Neutrophil (primary cell): ENCODE data around the gene FBXO46.

ENCODE experiments used
- H3K27ac ChIP-seq: fragments of 200-600 bp; sonication (generic); 2 replicates; pipeline ENCODE4 v1.5.1; 2016; ENCODE audit warnings: mild to moderate bottlenecking, moderate library complexity
- H3K27me3 ChIP-seq: fragments of 200-600 bp; sonication (generic); 2 replicates; pipeline ENCODE4 v1.6.0; 2016; ENCODE audit warnings: mild to moderate bottlenecking
- H3K36me3 ChIP-seq: fragments of 200-600 bp; sonication (generic); 2 replicates; pipeline ENCODE4 v1.5.1; 2017
- H3K4me1 ChIP-seq, 2 experiments: fragments of 200-600 bp in 1 of 2; sonication (generic) in 1 of 2; 1 replicate in 1 of 2; 2 replicates in 1 of 2; pipeline versions ENCODE4 v1.5.1 to v1.6.1; 2013 to 2016; ENCODE audit warnings: low read depth in 1 of 2, low read length in 1 of 2, mild to moderate bottlenecking in 1 of 2, moderate library complexity in 1 of 2; ENCODE audit not compliant: control insufficient read depth in 1 of 2, insufficient read depth in 1 of 2
- H3K4me3 ChIP-seq, 2 experiments: fragments of 200-600 bp in 1 of 2; sonication (generic) in 1 of 2; 1 replicate in 1 of 2; 2 replicates in 1 of 2; pipeline ENCODE4 v1.5.1; 2013 to 2016; ENCODE audit warnings: low read depth in 1 of 2, low read length in 1 of 2, mild to moderate bottlenecking in 1 of 2, moderate library complexity in 1 of 2
- H3K9me3 ChIP-seq: fragments of 200-600 bp; sonication (generic); 2 replicates; pipeline ENCODE4 v1.5.1; 2016
- CTCF ChIP-seq: fragments of 200-600 bp; sonication (generic); IDR thresholded peaks from 2 replicates; pipeline ENCODE4 v1.5.1; 2016; ENCODE audit warnings: antibody characterized with exemption

Gene FBXO46

GRCh38 chr19:45715139-45715538, 15.6 kb downstream of the FBXO46 start:
- H3K27me3 ChIP-seq: no peaks in the 10 kb centered on the region
- no peak overlapping the region for H3K4me3 ChIP-seq
- no peak for TF ChIP-seq CTCF
- peaks cover 25% of the 10 kb centered on the region for H3K36me3 ChIP-seq
- no peak overlapping the region for H3K27ac ChIP-seq
- H3K9me3 ChIP-seq: no peaks in the 10 kb centered on the region
- peaks cover 22 to 24% of the 10 kb centered on the region in 2 experiments for H3K4me1 ChIP-seq

GRCh38 chr19:45713141-45713540, 17.6 kb downstream of the FBXO46 start:
- no peak for TF ChIP-seq CTCF
- Histone ChIP-seq H3K9me3 (no peaks in the 10 kb centered on the region), H3K36me3 (peaks cover 25% of the 10 kb centered on the region), H3K4me1 (peaks cover 17 to 18% of the 10 kb centered on the region in 2 experiments), H3K27me3 (no peaks in the 10 kb centered on the region), H3K4me3 (no peak overlapping the region), H3K27ac (no peak overlapping the region)

GRCh38 chr19:45712699-45713067, 18.0 kb downstream of the FBXO46 start:
- Histone ChIP-seq H3K36me3 (peaks cover 25% of the 10 kb centered on the region), H3K9me3 (no peaks in the 10 kb centered on the region), H3K27me3 (no peaks in the 10 kb centered on the region), H3K4me3 (no peak overlapping the region), H3K27ac (no peak overlapping the region), H3K4me1 (peaks cover 13% of the 10 kb centered on the region in 2 experiments)
- TF ChIP-seq CTCF: no peak

GRCh38 chr19:45711851-45712698, 18.6 kb downstream of the FBXO46 start:
- Histone ChIP-seq H3K4me3 (no peak overlapping the region), H3K9me3 (no peaks in the 10 kb centered on the region), H3K27me3 (no peaks in the 10 kb centered on the region), H3K27ac (no peak overlapping the region), H3K4me1 (peaks cover 10 to 12% of the 10 kb centered on the region in 2 experiments), H3K36me3 (peaks cover 25% of the 10 kb centered on the region)
- TF ChIP-seq CTCF: no peak

GRCh38 chr19:45710356-45711130, 20.2 kb downstream of the FBXO46 start:
- H3K27me3 ChIP-seq: no peaks in the 10 kb centered on the region
- no peak overlapping the region for H3K4me3 ChIP-seq
- no peaks in the 10 kb centered on the region for H3K9me3 ChIP-seq
- H3K4me1 ChIP-seq: no peaks in the 10 kb centered on the region
- H3K27ac ChIP-seq: no peak overlapping the region
- TF ChIP-seq CTCF: no peak
- peaks cover 25% of the 10 kb centered on the region for H3K36me3 ChIP-seq
